Activated CD4-positive, alpha-beta T cell treated with anti-CD3 and anti-CD28 coated beads for 24 hours (primary cell): ENCODE measurements around the gene ITIH6.

Source experiments
- DNase-seq, 2 donors: peaks; one replicate each; pipeline ENCODE4 v3.0.0-alpha.2; 2020; ENCODE audit warnings: low read depth in 2 of 2

The ITIH6 gene

DNA sequence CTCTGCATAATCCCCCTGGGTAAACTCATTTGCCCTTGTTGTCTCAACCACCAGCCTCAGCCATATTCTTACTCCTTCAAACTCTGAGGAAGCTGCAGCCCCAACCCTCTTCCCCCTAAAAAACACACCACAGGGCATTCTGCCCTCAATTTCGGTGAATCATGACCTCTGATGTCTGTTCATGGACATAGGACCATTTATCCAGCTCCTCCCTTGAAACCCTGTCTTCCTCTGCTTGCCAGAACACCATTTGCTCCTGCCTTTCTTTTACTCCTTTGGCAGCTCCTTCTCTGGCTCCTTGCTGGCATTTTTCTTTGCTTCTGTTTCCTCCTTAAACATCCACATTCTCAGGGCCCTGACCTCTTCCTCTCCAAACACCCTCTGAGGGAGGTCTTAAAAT lies 87.1 kb downstream of the ITIH6 start:
- no peak for DNase-seq

GRCh38 chrX:54708404-54708803 lies 89.7 kb downstream of the ITIH6 start:
- DNase-seq, result no peak
